ENCODE measurements around the gene KCNK15.

DNA sequence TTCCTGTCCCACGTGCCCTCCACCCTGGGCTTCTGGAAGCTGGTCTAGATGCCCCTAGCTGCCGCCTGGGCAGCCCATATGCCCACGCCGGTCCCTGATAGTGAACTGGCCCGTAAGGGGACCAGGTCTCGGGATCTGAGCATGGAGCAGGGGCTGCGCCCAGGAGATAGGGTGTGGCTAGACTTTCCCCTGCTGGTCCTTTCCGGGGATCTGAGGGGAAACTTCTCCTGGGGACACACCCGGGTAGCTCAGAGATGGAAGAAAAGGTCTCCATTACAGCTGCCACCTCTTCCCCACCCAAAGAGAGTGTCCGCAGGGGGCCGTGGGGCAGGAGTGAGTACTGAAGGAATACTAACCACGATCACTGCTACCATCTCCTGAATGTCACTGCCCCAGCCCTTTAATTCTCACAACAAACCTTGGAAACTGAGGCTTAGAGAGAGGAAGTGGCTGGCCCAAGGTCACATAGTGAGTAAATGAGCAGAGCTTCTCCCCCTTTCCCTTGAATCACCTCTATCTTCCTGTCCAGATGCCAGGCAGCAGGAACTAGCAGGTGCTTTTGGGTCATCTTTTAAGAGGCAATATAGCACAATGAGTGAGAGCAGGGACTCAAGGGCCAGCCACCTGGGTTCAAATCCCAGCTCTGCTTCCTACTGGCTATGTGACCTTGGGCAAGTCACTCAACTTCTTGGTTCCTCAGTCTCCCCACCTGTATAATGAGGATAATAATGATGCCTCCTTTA, 42.3 kb upstream of the KCNK15 start:
- TF ChIP-seq, protein P1, sequence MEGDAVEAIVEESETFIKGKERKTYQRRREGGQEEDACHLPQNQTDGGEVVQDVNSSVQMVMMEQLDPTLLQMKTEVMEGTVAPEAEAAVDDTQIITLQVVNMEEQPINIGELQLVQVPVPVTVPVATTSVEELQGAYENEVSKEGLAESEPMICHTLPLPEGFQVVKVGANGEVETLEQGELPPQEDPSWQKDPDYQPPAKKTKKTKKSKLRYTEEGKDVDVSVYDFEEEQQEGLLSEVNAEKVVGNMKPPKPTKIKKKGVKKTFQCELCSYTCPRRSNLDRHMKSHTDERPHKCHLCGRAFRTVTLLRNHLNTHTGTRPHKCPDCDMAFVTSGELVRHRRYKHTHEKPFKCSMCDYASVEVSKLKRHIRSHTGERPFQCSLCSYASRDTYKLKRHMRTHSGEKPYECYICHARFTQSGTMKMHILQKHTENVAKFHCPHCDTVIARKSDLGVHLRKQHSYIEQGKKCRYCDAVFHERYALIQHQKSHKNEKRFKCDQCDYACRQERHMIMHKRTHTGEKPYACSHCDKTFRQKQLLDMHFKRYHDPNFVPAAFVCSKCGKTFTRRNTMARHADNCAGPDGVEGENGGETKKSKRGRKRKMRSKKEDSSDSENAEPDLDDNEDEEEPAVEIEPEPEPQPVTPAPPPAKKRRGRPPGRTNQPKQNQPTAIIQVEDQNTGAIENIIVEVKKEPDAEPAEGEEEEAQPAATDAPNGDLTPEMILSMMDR (IDR thresholded peaks at IDR 0.05) = no peak
- no peak for TF ChIP-seq POLR2A (IDR thresholded peaks at IDR 0.05)
